ENCODE measurements around the gene THPO. TPM values are rescaled to one million over a fixed set of nuclear protein-coding genes. Genes with fewer than 3 reads are reported as not detected.
A peak's percentile ranks its signal among the peaks of the same experiment; 100 is the strongest.

The THPO gene
- total RNA-seq, 1 experiment from 2014 or later, result 1.6 TPM

DNA sequence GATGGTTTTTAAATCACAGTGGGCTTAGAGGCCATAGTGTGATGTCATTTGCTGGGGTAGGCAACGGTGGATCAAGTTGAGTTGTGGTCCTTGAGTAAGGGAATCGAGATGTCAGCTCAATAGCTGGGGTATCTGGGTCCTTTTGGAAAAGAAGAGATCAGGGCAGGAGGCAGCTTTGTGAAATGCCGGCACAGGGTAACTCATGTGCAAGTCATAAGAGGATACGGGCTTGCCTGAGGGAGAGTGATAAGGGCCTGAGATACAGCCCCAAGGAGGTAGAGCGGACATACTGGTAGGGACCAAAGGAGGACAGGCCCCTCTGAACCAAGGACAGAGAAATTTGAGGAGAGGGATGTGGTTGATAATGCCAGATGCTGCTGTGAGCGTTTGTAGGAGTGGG is 44.8 kb downstream of the THPO start:
- no peak overlapping the region for H3K4me3 Mint-ChIP-seq (ENCODE audit: unreplicated experiment)
- no peaks in the 10 kb centered on the region for H3K4me1 ChIP-seq
- H3K36me3 Mint-ChIP-seq (ENCODE audit: insufficient read depth, unreplicated experiment), result peaks cover 98% of the 10 kb centered on the region
- no peaks in the 10 kb centered on the region for H3K27me3 ChIP-seq (replicated peaks; ENCODE audit: control insufficient read depth, insufficient read depth, low read length)
- peaks cover 9% of the 10 kb centered on the region for H3K36me3 ChIP-seq (ENCODE audit: control insufficient read depth, insufficient read depth, low read length)
- intact Hi-C loops (cut with micrococcal nuclease; ENCODE audit: unreplicated experiment), result no loop called here
- H3K4me3 ChIP-seq (ENCODE audit: low read depth, low read length), result no peak overlapping the region
- peak overlapping the region; percentile 22 for H3K27ac Mint-ChIP-seq (ENCODE audit: unreplicated experiment)
- no peaks in the 10 kb centered on the region for H3K4me1 Mint-ChIP-seq (ENCODE audit: low read depth, unreplicated experiment)
- ChIA-PET POLR2A (no interaction called here), CTCF (no interaction called here)
- TSS peak; percentile 3 for BruUV-seq (replicated peaks)
- H3K9me3 ChIP-seq, result no peaks in the 10 kb centered on the region
- no peak for DNase-seq
- H3K27me3 Mint-ChIP-seq (ENCODE audit: insufficient read depth, unreplicated experiment), result no peaks in the 10 kb centered on the region
- H3K9me3 Mint-ChIP-seq (ENCODE audit: unreplicated experiment), result no peaks in the 10 kb centered on the region
- TF ChIP-seq CTCF (IDR thresholded peaks at IDR 0.05; ENCODE audit: insufficient read depth in 1 of 2, low read depth in 1 of 2, low read length in 1 of 2, severe bottlenecking in 1 of 2, unreplicated experiment in 1 of 2), result no peak

GRCh38 chr3:184332370-184333090 is 45.5 kb downstream of the THPO start:
- no peaks in the 10 kb centered on the region for H3K27me3 Mint-ChIP-seq (ENCODE audit: insufficient read depth, unreplicated experiment)
- H3K9me3 ChIP-seq, result no peaks in the 10 kb centered on the region
- no peak for TF ChIP-seq CTCF (IDR thresholded peaks at IDR 0.05; ENCODE audit: insufficient read depth in 1 of 2, low read depth in 1 of 2, low read length in 1 of 2, severe bottlenecking in 1 of 2, unreplicated experiment in 1 of 2)
- no peaks in the 10 kb centered on the region for H3K27me3 ChIP-seq (replicated peaks; ENCODE audit: control insufficient read depth, insufficient read depth, low read length)
- no peaks in the 10 kb centered on the region for H3K4me1 ChIP-seq
- H3K4me3 ChIP-seq (ENCODE audit: low read depth, low read length), result no peak overlapping the region
- no peak for DNase-seq
- no TSS peak for BruUV-seq (replicated peaks)
- no peaks in the 10 kb centered on the region for H3K4me1 Mint-ChIP-seq (ENCODE audit: low read depth, unreplicated experiment)
- intact Hi-C loops (cut with micrococcal nuclease; ENCODE audit: unreplicated experiment), result no loop called here
- H3K27ac Mint-ChIP-seq (ENCODE audit: unreplicated experiment), result peak overlapping the region; percentile 22
- H3K36me3 Mint-ChIP-seq (ENCODE audit: insufficient read depth, unreplicated experiment), result peaks cover 99% of the 10 kb centered on the region
- H3K9me3 Mint-ChIP-seq (ENCODE audit: unreplicated experiment), result no peaks in the 10 kb centered on the region
- ChIA-PET POLR2A (no interaction called here), CTCF (no interaction called here)
- peaks cover 11% of the 10 kb centered on the region for H3K36me3 ChIP-seq (ENCODE audit: control insufficient read depth, insufficient read depth, low read length)
- H3K4me3 Mint-ChIP-seq (ENCODE audit: unreplicated experiment), result no peak overlapping the region

DNA sequence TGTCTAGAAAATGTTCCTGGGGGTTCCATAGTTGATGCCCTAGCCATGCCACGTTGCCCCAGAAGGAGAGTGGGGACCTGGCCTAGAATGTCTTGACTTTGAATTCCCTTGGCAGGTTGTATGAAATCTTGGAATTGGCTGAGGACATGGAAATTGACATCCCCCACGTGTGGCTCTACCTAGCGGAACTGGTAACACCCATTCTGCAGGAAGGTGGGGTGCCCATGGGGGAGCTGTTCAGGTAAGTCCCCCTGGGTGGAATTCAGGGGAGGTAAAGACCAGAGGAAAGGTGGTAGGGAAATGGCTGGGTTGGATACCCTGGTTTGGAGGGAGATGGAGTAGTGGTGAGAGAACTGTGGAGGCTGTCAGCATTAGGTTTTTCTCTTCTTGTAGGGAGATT is 49.5 kb downstream of the THPO start:
- BruUV-seq (replicated peaks), result no TSS peak
- no peaks in the 10 kb centered on the region for H3K9me3 Mint-ChIP-seq (ENCODE audit: unreplicated experiment)
- no peaks in the 10 kb centered on the region for H3K4me1 Mint-ChIP-seq (ENCODE audit: low read depth, unreplicated experiment)
- Histone ChIP-seq H3K9me3 (no peaks in the 10 kb centered on the region), H3K4me1 (no peaks in the 10 kb centered on the region), H3K4me3 (ENCODE audit: low read depth, low read length) (no peak overlapping the region), H3K27me3 (replicated peaks; ENCODE audit: control insufficient read depth, insufficient read depth, low read length) (no peaks in the 10 kb centered on the region), H3K36me3 (ENCODE audit: control insufficient read depth, insufficient read depth, low read length) (peaks cover 13% of the 10 kb centered on the region)
- H3K27ac Mint-ChIP-seq (ENCODE audit: unreplicated experiment), result no peak overlapping the region
- intact Hi-C loops (cut with micrococcal nuclease; ENCODE audit: unreplicated experiment), result no loop called here
- H3K4me3 Mint-ChIP-seq (ENCODE audit: unreplicated experiment), result no peak overlapping the region
- POLR2A ChIA-PET, result no interaction called here
- DNase-seq, result no peak
- CTCF ChIA-PET, result no interaction called here
- H3K36me3 Mint-ChIP-seq (ENCODE audit: insufficient read depth, unreplicated experiment), result peaks cover 100% of the 10 kb centered on the region
- TF ChIP-seq CTCF (IDR thresholded peaks at IDR 0.05; ENCODE audit: insufficient read depth in 1 of 2, low read depth in 1 of 2, low read length in 1 of 2, severe bottlenecking in 1 of 2, unreplicated experiment in 1 of 2), result no peak
- no peaks in the 10 kb centered on the region for H3K27me3 Mint-ChIP-seq (ENCODE audit: insufficient read depth, unreplicated experiment)
